ENCODE data around the gene GPX8.

GPX8 gene, protein sequence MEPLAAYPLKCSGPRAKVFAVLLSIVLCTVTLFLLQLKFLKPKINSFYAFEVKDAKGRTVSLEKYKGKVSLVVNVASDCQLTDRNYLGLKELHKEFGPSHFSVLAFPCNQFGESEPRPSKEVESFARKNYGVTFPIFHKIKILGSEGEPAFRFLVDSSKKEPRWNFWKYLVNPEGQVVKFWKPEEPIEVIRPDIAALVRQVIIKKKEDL

DNA sequence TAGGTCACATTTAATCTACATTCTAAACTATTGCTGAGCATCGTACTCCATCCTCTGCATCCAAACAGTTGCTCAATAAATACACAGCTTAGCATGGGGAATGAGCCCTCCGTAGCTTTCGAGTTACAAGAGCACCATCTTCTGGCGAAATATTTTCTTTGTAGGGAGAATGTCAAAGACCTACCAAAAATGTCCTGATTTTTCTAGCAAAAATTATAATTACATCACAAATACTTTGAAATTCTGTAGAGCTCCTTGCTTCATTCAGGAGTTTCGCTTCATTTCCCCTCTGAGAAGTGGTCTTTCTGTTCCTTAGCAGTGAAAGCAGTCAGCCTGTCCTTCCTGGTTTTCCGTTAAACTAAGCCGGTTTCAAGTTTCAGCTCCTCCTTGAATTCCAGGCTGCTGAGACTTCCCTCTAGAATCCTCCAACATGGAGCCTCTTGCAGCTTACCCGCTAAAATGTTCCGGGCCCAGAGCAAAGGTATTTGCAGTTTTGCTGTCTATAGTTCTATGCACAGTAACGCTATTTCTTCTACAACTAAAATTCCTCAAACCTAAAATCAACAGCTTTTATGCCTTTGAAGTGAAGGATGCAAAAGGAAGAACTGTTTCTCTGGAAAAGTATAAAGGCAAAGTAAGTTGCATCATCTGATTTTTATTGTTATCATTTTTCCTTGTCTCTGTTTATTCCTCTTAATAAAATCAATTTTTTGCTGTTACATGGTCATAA lies at the start of gene GPX8:
TSS of gene GPX8 (plus strand) at position 409 of the 730 bp plus-strand sequence. CDS start at position 431, 22 bp downstream.
- no peak within 1 kb of the TSS for H3K4me2 ChIP-seq (ENCODE audit: insufficient read depth, low read length)
- no peak within 1 kb of the TSS for H2AFZ ChIP-seq (ENCODE audit: low read depth, low read length)
- no peak within 1 kb of the TSS for H3K9ac ChIP-seq (ENCODE audit: low read depth, low read length)
- no peak within 1 kb of the TSS for H3K4me3 ChIP-seq (ENCODE audit: low read depth in 1 of 2, low read length in 2 of 2)
- H3K27ac ChIP-seq (ENCODE audit: low read length): no peak within 1 kb of the TSS
- DNase-seq (peak; percentile 18), ATAC-seq (ENCODE audit: insufficient read depth, low read depth) (peak; percentile 71; the same call in 2 of the 3 replicates)
- H3K79me2 ChIP-seq (ENCODE audit: insufficient read depth, low read length): no peaks in the 10 kb centered on the region
- no peaks in the 10 kb centered on the region for H3K9me3 ChIP-seq (ENCODE audit: insufficient read depth, low read length, severe bottlenecking)
- TF ChIP-seq EZH2 (IDR thresholded peaks at IDR 0.05; ENCODE audit: borderline replicate concordance, low read depth, low read length, severe bottlenecking): no peak
- TF ChIP-seq, protein P1, sequence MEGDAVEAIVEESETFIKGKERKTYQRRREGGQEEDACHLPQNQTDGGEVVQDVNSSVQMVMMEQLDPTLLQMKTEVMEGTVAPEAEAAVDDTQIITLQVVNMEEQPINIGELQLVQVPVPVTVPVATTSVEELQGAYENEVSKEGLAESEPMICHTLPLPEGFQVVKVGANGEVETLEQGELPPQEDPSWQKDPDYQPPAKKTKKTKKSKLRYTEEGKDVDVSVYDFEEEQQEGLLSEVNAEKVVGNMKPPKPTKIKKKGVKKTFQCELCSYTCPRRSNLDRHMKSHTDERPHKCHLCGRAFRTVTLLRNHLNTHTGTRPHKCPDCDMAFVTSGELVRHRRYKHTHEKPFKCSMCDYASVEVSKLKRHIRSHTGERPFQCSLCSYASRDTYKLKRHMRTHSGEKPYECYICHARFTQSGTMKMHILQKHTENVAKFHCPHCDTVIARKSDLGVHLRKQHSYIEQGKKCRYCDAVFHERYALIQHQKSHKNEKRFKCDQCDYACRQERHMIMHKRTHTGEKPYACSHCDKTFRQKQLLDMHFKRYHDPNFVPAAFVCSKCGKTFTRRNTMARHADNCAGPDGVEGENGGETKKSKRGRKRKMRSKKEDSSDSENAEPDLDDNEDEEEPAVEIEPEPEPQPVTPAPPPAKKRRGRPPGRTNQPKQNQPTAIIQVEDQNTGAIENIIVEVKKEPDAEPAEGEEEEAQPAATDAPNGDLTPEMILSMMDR (IDR thresholded peaks at IDR 0.05; ENCODE audit: borderline replicate concordance, extremely low read depth, low read length, poor library complexity, severe bottlenecking): peak; percentile 63
- peaks cover 5% of the 10 kb centered on the region for H3K27me3 ChIP-seq (ENCODE audit: insufficient read depth, low read length, poor library complexity)
- no peaks in the 10 kb centered on the region for H3K4me1 ChIP-seq (ENCODE audit: insufficient read depth, low read length)
- H4K20me1 ChIP-seq (ENCODE audit: insufficient read depth, low read length): no peaks in the 10 kb centered on the region
- H3K36me3 ChIP-seq (ENCODE audit: insufficient read depth, low read length): no peaks in the 10 kb centered on the region

DNA sequence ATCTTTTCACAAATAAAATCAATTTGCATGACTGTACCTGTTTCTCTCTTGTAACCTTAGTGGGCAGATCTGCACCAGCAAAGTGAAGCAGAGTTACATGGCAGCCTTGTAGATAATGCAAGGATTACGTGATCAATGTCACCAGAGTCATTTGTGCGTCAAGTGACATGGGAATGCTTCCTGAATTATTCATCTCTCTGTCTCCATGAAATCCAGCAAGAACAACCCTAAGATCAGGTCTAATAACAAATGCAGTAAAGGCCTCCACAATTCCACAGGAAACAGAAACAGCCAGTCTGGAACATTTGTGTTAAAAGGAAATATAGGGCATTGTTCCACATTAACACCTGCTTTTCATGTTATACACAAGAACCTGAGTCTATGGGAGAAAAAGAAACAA lies 49.8 kb upstream of the GPX8 start:
- no peak overlapping the region for H3K4me2 ChIP-seq (ENCODE audit: insufficient read depth, low read length)
- no peak for TF ChIP-seq EZH2 (IDR thresholded peaks at IDR 0.05; ENCODE audit: borderline replicate concordance, low read depth, low read length, severe bottlenecking)
- TF ChIP-seq, protein P1 (IDR thresholded peaks at IDR 0.05; ENCODE audit: borderline replicate concordance, extremely low read depth, low read length, poor library complexity, severe bottlenecking): no peak
- H3K79me2 ChIP-seq (ENCODE audit: insufficient read depth, low read length): no peaks in the 10 kb centered on the region
- no peak overlapping the region for H3K27ac ChIP-seq (ENCODE audit: low read length)
- no peak for ATAC-seq (ENCODE audit: insufficient read depth, low read depth)
- no peaks in the 10 kb centered on the region for H4K20me1 ChIP-seq (ENCODE audit: insufficient read depth, low read length)
- no peak overlapping the region for H3K4me3 ChIP-seq (ENCODE audit: low read depth in 1 of 2, low read length in 2 of 2)
- no peak overlapping the region for H2AFZ ChIP-seq (ENCODE audit: low read depth, low read length)
- peaks cover 3% of the 10 kb centered on the region for H3K4me1 ChIP-seq (ENCODE audit: insufficient read depth, low read length)
- H3K27me3 ChIP-seq (ENCODE audit: insufficient read depth, low read length, poor library complexity): no peaks in the 10 kb centered on the region
- no peaks in the 10 kb centered on the region for H3K9me3 ChIP-seq (ENCODE audit: insufficient read depth, low read length, severe bottlenecking)
- H3K36me3 ChIP-seq (ENCODE audit: insufficient read depth, low read length): no peaks in the 10 kb centered on the region
- H3K9ac ChIP-seq (ENCODE audit: low read depth, low read length): no peak overlapping the region
- DNase-seq: no peak

DNA sequence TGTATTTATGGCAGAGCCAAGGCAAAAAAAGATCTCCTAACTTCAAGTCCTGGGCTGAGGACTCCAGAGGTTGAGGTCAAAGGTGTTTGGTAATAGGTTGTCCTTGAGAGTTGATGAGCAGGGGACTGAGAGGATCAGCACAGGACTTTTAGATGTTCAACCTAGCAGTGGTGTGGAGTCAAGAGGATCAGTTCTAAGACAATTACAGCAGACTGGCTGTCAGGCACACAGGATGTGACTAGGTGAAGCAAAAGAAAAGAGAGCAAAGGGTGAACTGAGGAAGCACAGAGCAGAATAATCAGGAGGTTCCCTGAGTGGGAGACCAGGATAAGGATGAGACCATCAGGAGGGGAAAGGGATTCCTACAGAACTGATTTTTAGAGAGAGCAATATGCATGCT lies 46.6 kb upstream of the GPX8 start:
- Histone ChIP-seq H3K9me3 (ENCODE audit: insufficient read depth, low read length, severe bottlenecking) (no peaks in the 10 kb centered on the region), H3K4me3 (ENCODE audit: low read depth in 1 of 2, low read length in 2 of 2) (no peak overlapping the region), H3K27me3 (ENCODE audit: insufficient read depth, low read length, poor library complexity) (no peaks in the 10 kb centered on the region), H3K79me2 (ENCODE audit: insufficient read depth, low read length) (no peaks in the 10 kb centered on the region), H3K27ac (ENCODE audit: low read length) (no peak overlapping the region), H3K4me2 (ENCODE audit: insufficient read depth, low read length) (no peak overlapping the region), H2AFZ (ENCODE audit: low read depth, low read length) (no peak overlapping the region), H3K9ac (ENCODE audit: low read depth, low read length) (no peak overlapping the region), H3K4me1 (ENCODE audit: insufficient read depth, low read length) (no peaks in the 10 kb centered on the region), H4K20me1 (ENCODE audit: insufficient read depth, low read length) (no peaks in the 10 kb centered on the region), H3K36me3 (ENCODE audit: insufficient read depth, low read length) (no peaks in the 10 kb centered on the region)
- no peak for DNase-seq
- no peak for TF ChIP-seq EZH2 (IDR thresholded peaks at IDR 0.05; ENCODE audit: borderline replicate concordance, low read depth, low read length, severe bottlenecking)
- TF ChIP-seq, protein P1 (IDR thresholded peaks at IDR 0.05; ENCODE audit: borderline replicate concordance, extremely low read depth, low read length, poor library complexity, severe bottlenecking): no peak
- peak; percentile 47; the same call in 1 of the 3 replicates for ATAC-seq (ENCODE audit: insufficient read depth, low read depth)
